T-helper 9 cell (primary cell): ENCODE results near the gene GRIA1.

Experiments
- DNase-seq: peaks from one replicate; pipeline ENCODE4 v3.0.0-alpha.2; 2020

Gene GRIA1

GRCh38 chr5:153745778-153746395 is 255.4 kb downstream of the GRIA1 start:
- DNase-seq = no peak

- no peak for DNase-seq
Measured at GRCh38 chr5:153746440-153746839, 256.0 kb downstream of the GRIA1 start.

GRCh38 chr5:153748823-153749222 is 258.4 kb downstream of the GRIA1 start:
- DNase-seq = no peak

- DNase-seq = no peak
Measured at GRCh38 chr5:153749960-153750359, 259.5 kb downstream of the GRIA1 start.

GRCh38 chr5:153751251-153751650 is 260.8 kb downstream of the GRIA1 start:
- no peak for DNase-seq

GRCh38 chr5:153752890-153753289 is 262.4 kb downstream of the GRIA1 start:
- no peak for DNase-seq

GRCh38 chr5:153753645-153754432 is 263.4 kb downstream of the GRIA1 start:
- no peak for DNase-seq

GRCh38 chr5:153755913-153756500 is 265.5 kb downstream of the GRIA1 start:
- DNase-seq = no peak

- DNase-seq = no peak
Measured at GRCh38 chr5:153756540-153756939, 266.1 kb downstream of the GRIA1 start.

GRCh38 chr5:153765987-153766386 is 275.5 kb downstream of the GRIA1 start:
- DNase-seq = no peak

GRCh38 chr5:153767221-153768188 is 277.0 kb downstream of the GRIA1 start:
- DNase-seq = no peak

- no peak for DNase-seq
Measured at GRCh38 chr5:153770066-153770465, 279.6 kb downstream of the GRIA1 start.

- DNase-seq = no peak
Measured at GRCh38 chr5:153774686-153775085, 284.2 kb downstream of the GRIA1 start.

GRCh38 chr5:153775923-153776322 is 285.5 kb downstream of the GRIA1 start:
- DNase-seq = no peak

- no peak for DNase-seq
Measured at GRCh38 chr5:153777681-153778581, 287.5 kb downstream of the GRIA1 start.

GRCh38 chr5:153779836-153780235 is 289.4 kb downstream of the GRIA1 start:
- no peak for DNase-seq

GRCh38 chr5:153780876-153781705 is 290.6 kb downstream of the GRIA1 start:
- DNase-seq = no peak

GRCh38 chr5:153782589-153783361 is 292.3 kb downstream of the GRIA1 start:
- DNase-seq = no peak

GRCh38 chr5:153783362-153783658 is 292.8 kb downstream of the GRIA1 start:
- DNase-seq = no peak

GRCh38 chr5:153784277-153784676 is 293.8 kb downstream of the GRIA1 start:
- DNase-seq = no peak
